ENCODE measurements around the gene CD2.

GRCh38 chr1:116769994-116770393, 15.8 kb downstream of the CD2 start:
- no peak for TF ChIP-seq CTCF (IDR thresholded peaks at IDR 0.05; ENCODE audit: low read depth, low read length)
- TF ChIP-seq EZH2phosphoT487 (IDR thresholded peaks at IDR 0.05; ENCODE audit: low read depth) = no peak
